Activated CD4-positive, CD25-positive, alpha-beta regulatory T cell treated with anti-CD3 and anti-CD28 coated beads, Interleukin-2, amount 50 U/mL, for 72 hours (primary cell): ENCODE measurements around the gene STRIP1.
A peak's percentile ranks its signal among the peaks of the same experiment; 100 is the strongest.

ENCODE experiments used
- DNase-seq: peaks from one replicate; pipeline ENCODE4 v3.0.0; 2021

The STRIP1 gene, protein sequence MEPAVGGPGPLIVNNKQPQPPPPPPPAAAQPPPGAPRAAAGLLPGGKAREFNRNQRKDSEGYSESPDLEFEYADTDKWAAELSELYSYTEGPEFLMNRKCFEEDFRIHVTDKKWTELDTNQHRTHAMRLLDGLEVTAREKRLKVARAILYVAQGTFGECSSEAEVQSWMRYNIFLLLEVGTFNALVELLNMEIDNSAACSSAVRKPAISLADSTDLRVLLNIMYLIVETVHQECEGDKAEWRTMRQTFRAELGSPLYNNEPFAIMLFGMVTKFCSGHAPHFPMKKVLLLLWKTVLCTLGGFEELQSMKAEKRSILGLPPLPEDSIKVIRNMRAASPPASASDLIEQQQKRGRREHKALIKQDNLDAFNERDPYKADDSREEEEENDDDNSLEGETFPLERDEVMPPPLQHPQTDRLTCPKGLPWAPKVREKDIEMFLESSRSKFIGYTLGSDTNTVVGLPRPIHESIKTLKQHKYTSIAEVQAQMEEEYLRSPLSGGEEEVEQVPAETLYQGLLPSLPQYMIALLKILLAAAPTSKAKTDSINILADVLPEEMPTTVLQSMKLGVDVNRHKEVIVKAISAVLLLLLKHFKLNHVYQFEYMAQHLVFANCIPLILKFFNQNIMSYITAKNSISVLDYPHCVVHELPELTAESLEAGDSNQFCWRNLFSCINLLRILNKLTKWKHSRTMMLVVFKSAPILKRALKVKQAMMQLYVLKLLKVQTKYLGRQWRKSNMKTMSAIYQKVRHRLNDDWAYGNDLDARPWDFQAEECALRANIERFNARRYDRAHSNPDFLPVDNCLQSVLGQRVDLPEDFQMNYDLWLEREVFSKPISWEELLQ

GRCh38 chr1:110034451-110035235, at the start of gene STRIP1:
Gene STRIP1, plus strand, starts transcription at chr1:110034624. Its CDS starts 14 bp downstream, at chr1:110034638.
- DNase-seq: peak; percentile 86

DNA sequence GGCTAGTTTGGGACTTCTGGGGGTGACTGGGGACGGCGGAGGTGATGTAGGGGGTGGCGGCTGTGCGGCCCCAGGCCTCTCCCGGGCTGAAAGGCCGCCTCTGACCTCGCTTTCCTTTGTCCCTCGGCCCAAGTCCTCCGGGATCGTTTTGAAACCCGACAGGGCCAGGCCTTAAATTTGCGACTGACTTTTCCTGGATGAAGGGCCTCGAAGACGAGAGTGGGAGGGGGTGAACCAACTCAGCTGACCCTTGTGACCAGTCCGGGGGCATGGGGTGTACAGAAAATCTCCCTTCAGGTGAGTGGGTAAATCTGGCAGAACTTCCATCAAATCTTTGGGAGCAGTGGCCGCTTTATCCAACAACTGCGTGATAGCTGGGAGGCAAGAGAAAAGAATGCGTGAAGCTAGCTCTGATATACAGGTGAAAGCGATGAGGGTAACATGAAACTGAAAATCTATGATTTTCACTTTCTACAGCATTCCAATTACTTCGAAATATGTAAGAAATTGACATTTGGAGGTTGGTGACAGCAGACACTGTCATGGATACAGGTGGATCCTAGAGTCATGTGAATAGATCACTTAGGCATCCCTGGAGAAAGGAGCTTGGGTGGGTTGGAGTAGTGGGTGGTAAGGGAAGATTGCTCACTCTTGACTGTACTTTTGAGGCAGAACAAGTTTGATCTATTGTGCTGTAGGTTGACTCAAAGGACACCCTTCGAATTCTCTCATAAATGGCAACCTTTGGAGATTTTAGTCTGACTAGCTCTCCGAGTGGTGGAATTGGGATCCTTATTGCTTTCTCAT, 49.0 kb upstream of the STRIP1 start:
- DNase-seq: no peak

DNA sequence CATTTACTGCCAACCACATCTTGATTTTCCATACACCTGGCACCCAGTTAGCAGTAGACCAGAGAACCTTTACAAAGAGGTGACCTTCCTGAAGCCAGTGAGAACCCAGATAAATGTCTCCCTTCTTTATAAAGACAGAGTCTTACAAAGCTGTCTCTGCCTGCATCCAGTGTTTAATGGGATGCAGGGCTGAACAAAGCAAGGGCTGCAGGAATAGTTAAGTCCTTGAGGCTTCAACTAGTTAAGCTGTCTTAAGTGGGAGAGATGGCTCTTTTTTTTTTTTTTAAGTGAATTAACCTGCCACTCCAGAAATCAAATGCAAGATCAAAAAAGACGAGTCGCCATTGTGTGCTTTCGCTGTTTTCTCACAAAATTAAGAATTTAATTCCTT, 48.4 kb upstream of the STRIP1 start:
- no peak for DNase-seq

- no peak for DNase-seq
Measured at GRCh38 chr1:109988349-109988914, 46.0 kb upstream of the STRIP1 start.

GRCh38 chr1:109989506-109990301, 44.7 kb upstream of the STRIP1 start:
- no peak for DNase-seq

- DNase-seq: no peak
Measured at GRCh38 chr1:109990302-109990653, 44.1 kb upstream of the STRIP1 start.

- no peak for DNase-seq
Measured at GRCh38 chr1:109991400-109991925, 43.0 kb upstream of the STRIP1 start.

GRCh38 chr1:109993885-109994284, 40.5 kb upstream of the STRIP1 start:
- DNase-seq: no peak

GRCh38 chr1:109994654-109995053, 39.8 kb upstream of the STRIP1 start:
- DNase-seq: no peak

DNA sequence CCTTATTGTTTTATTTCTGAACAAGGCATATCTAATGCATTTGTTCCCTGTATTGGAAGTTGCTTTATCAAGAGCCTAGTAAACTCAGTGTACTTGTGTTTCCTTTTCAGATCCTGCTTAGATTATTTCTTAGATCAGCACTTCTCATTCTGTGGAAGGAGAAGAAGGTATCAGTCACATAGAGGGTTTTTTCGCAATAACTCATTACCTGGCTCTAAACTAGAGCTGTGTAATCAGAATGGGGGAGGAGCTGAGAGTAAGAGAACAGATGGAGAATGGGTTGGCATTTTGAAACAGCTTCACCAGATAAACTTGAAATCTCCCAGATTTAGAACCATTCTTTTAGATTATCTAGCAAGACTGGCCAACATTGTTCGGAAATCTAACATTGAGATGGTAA, 38.9 kb upstream of the STRIP1 start:
- DNase-seq: no peak

DNA sequence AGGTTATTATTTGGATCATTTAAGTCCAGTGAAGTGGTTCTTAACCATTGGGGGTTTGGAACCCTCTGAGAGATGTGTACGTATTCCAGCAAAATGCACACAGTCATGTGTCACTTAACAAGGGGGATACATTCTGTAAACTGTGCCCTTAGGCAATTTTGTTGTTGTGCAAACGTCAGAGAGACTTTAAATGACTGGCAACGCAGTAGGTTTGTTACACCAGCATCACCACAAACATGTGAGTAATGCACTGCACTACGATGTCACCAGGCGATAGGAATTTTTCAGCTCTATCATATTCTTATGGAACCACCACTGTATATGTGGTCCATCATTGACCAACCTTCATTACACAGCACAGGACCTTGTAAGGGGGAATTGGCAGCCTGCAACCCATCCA, 37.9 kb upstream of the STRIP1 start:
- no peak for DNase-seq

DNA sequence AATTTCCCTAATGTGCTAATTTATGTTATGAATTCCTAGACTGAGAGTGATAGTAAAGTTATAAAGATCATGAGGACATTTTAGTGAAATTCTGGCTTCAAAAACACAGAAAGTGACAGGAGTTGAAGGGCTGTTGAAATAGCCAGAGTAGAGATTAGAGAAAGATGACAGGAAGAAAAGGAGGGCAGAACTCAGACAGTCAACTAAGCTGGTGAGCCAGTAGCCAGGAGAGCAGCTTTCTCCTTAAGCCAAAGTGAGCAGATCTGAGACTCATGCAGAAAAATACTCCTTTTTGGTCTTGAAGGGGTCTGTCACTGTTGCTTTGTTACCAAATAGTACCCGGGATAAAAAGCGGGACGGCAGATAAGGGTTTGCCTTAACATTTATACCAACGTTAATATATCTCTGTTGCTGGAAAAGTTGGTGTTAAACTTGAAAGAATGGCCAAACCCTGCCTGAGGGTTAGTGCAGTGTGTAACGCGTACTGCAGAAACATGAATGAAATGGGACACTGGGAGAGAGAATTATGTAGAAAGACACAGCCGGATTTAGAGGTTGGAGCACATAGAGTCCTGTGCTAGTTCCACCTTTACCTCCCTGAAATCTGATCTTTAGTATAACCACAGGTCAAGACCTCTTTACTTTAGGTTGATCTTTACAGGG, 37.1 kb upstream of the STRIP1 start:
- no peak for DNase-seq

- no peak for DNase-seq
Measured at GRCh38 chr1:109997867-109998229, 36.6 kb upstream of the STRIP1 start.

DNA sequence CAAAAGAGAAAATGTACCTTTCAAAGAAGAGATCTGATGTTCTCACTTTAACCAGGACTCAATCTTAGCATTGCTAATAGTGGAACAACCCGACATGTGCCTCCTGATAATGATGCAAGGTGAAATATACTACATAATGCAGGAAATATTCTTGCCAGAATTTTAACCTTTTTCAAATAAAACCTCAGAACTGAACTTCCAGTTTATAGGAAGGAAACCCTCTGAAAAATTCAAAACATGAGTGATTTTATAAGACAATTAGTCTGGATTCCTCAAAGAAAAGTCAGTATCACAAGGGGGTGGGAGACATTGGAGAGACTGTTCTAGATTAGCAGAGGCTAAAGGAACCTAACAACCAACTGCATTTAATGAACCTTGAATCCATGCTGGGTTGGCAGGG, 31.7 kb upstream of the STRIP1 start:
- DNase-seq: no peak

- no peak for DNase-seq
Measured at GRCh38 chr1:110003747-110004428, 30.5 kb upstream of the STRIP1 start.

DNA sequence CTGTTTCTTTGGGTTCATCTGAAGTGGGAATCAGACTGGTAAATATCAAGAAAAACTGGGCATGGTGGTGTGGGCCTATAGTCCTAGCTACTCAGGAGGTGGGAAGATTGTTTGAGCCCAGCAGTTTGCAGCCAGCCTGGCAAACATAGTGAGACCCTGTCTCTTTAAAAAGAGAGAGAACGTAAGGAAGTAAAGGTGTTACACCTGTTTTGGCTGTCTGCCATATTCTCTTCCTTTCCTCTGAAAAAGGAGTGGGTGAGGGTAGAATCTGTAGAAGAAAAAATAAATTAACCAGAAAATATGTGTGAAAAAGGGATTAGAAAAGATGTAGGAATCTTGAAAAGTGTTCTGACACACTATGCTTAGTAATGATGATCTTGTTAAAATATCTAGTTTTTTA, 29.8 kb upstream of the STRIP1 start:
- DNase-seq: no peak

DNA sequence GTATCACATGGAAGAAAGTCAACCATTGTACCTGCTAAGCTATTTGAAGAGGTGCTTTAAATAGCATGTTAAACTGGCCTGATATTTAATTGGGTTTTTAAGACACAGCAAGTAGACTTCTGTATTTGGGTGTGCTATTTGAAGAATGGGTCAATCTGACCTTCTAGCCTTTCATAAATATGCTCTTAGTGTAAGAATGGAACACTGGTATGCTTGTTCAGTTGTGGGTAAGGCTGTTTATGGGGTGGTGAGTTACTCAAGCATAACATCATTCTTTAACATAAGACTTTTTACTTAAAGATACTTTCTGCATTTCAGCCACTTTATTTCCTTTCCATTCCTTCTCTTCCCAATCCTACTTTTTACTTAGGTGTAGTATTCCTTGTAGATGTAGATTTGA, 28.5 kb upstream of the STRIP1 start:
- DNase-seq: no peak

- DNase-seq: no peak
Measured at GRCh38 chr1:110006516-110006915, 27.9 kb upstream of the STRIP1 start.

DNA sequence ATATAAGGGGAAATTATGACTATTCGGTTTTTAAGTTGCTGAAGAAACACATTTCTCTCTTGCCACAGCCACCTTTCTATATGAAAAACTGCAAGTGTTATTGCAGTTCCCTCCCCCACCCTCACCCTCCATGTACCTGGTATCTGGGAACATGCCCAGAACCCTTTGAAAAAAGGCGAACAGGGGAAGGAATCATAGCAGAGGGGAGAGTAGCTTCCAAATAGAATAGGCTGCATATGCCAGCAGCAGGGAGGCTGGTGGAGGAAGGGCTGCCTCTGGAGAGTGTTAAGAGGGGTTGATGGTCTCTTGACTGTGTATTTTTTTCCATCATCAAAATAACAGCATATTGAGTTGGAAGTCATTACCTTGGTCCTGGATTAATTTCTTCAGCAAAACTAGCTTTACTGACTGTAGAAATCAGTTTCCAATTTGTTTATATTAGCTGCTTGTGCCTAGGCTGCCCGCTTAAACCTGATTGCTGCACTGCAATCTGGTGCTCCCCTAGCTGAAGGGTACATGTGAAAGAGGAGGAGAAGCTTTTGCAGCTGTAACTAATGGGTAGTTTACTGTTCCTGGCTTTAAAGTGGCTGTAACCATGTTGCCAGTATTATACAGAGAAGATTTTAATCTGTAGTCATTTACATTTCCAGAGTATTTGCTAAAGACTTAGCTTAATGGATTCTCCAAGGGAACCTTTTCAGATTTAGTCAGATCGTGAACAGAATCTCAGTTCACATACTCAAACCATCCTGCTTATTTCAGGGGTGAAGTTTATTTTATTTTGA, 27.2 kb upstream of the STRIP1 start:
- DNase-seq: no peak
